CD4-positive, alpha-beta T cell treated with Interleukin-17A for 1 hour (primary cell): ENCODE data around the gene CTDSPL.
"Not testable (repeated sequence)": the region's sequence is repeated elsewhere in the genome, so short reads cannot be mapped to it uniquely, and the experiment has no call there.

Source experiments
- DNase-seq: peaks from one replicate; pipeline ENCODE4 v3.0.0-alpha.2; 2020

Gene CTDSPL

GRCh38 chr3:38026856-38027255, 165.2 kb downstream of the CTDSPL start:
- no peak for DNase-seq

GRCh38 chr3:38027466-38028465, 166.1 kb downstream of the CTDSPL start:
- DNase-seq, result no peak

- no peak for DNase-seq
These were observed 167.1 kb downstream of the CTDSPL start for GRCh38 chr3:38028621-38029361.

- DNase-seq, result peak; percentile 65
These were observed 167.9 kb downstream of the CTDSPL start, which contains the start of gene PLCD1 for GRCh38 chr3:38029400-38030125. PLCD1 (minus strand) TSS chr3:38029642; CDS start chr3:38029539, 103 bp downstream.

GRCh38 chr3:38030126-38031021, 168.7 kb downstream of the CTDSPL start:
- DNase-seq, result no peak

GRCh38 chr3:38031022-38031994, 169.6 kb downstream of the CTDSPL start:
- peak; percentile 49 for DNase-seq

GRCh38 chr3:38032328-38032865, 170.7 kb downstream of the CTDSPL start:
- no peak for DNase-seq

GRCh38 chr3:38033586-38033985, 171.9 kb downstream of the CTDSPL start:
- not testable (repeated sequence) for DNase-seq
